ENCODE data around the gene NCOR2.

DNA sequence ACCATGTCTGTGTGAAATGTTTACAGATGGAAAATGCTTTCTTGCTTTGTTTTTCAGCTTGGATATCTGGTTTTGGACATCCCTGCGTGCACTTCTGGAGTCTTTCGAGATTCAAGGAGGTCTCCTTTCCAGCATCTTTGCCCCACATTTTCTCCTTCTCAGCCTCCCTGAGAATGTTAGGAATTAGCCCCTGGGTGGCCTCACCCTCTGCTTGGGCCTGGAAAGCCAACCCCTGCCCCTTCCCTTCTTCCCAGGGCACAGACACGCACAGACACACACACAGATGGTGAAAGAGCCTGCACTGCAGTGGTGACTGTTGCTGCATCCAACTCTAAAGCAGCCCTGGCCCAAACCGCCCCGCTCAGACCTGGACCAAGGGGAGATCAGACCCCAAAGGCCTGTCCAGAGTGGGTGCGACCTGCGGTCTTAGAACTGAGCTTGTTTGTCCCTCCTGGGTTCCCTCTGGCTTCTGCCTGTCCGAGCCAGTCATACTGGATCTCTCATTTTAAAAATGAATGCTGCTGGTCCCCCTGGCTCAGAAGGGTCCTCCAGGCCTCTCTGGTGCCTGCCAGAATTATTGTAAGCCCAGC is 8.7 kb upstream of the NCOR2 start:
- TF ChIP-seq YY1 (IDR thresholded peaks at IDR 0.05; ENCODE audit: insufficient read depth, insufficient read length): no peak
- no peak for TF ChIP-seq ZNF274 (IDR thresholded peaks at IDR 0.05; ENCODE audit: low read depth, low read length)
